ENCODE measurements around the gene OFD1.

Gene OFD1

DNA sequence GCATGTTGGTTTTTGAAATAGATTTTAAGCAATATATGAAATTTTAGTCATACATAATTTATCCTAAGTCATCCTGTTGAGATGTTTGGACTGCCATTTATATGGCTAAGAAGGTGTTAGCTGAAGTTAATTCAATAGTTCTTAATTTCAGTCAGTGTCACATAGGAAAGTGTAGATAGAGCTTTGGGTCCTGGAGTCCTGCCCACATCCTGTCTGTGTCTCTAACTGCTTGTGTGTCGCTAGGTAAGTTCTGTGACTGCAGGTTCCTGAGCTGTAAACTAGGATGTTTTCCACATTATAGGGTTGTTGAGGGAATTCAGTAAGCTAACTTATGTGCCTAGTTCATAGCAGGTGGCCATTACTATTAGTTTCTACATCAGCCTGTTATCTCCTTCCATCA, 20.7 kb downstream of the OFD1 start:
- DNase-seq (ENCODE audit: low read depth), result no peak

DNA sequence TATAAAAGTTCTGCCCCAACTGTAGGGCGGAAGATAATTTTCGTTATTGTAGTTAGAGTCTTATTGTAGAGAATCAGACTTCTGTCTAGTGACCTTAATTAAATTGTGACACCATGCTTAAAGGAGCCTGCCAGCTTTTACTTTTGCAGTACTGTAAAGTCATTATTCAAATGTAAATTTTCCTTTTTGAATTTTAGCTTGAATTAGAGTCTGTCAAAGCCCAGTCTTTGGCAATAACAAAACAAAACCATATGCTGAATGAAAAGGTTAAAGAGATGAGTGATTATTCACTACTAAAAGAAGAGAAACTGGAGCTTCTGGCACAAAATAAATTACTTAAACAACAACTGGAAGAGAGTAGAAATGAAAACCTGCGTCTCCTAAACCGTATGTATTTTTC, 21.8 kb downstream of the OFD1 start:
- no peak for DNase-seq (ENCODE audit: low read depth)

DNA sequence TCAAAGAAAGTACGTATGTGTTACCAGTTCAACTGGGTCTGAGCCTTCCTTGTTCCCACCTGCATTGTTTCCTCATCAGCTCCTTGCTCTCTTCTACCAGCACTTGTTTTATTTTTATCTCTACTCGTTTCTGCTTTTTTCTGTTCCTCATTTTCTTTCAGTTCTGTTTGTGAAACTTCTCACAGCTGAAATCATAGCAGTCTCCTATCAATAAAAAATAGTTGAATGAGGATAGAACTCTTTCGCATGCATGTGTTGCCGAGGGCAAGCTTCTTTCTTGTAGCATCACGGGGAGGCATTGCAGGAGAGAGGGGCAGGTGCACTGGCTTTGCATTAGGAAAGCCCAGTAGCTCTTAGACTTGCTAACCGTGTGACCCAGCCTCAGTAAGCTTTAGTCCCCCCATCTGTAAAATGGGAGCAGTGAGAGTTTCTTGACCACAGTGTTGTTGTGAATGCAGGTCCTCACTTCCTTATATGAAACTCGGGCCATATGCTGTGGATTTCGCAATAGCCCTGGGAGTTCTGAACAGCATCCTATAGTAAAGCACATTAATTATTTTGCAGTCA, 24.7 kb downstream of the OFD1 start:
- DNase-seq (ENCODE audit: low read depth), result no peak

DNA sequence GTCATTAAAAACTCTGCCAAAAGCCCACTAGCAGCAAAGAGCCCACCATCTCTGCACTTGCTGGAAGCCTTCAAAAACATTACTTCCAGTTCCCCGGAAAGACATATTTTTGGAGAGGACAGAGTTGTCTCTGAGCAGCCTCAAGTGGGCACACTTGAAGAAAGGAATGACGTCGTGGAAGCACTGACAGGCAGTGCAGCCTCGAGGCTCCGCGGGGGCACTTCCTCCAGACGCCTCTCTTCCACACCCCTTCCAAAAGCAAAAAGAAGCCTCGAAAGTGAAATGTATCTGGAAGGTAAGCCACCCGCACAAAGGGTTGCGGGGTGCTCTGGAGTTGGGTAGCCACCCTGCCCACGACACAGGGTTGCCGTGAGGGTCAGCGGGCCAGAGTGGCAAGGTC, 25.9 kb downstream of the OFD1 start:
- DNase-seq (ENCODE audit: low read depth), result no peak

DNA sequence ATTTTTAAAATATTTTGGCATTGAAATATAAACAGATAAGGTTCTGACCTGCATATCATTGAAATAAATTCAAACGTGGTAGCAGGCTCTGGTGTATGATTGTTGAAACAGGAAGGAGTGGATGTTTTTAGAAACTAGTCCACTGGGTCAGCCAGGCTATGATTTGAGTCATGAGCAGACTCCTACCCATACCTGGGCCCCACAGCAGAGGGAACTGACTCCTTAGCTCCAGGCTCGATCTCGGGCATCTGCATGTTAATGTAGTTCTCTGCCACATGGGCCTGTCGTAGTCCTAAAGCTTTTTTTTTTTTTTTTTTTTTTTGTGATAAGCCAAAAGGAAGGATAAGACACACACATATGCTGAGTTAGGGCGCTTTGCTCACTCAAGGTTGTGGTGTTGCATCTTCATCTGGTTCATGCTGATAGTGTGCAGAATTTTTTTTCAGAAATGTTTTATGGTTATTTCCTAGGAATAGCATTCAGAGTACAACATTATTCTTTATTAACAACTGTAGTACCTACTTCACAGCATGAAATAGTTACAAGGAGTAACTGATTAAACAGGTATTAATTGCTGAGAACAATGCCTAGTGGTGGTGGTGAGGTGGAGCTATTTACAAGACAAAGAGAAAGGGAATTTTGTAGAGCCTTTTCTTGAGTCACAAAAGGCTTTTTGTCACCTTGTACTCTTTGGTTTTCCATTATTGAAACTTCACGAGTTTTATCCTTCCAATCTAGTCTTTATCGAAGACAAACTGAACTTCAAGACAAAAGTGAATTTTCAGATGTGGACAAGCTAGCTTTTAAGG, 27.3 kb downstream of the OFD1 start:
- no peak for DNase-seq (ENCODE audit: low read depth)

DNA sequence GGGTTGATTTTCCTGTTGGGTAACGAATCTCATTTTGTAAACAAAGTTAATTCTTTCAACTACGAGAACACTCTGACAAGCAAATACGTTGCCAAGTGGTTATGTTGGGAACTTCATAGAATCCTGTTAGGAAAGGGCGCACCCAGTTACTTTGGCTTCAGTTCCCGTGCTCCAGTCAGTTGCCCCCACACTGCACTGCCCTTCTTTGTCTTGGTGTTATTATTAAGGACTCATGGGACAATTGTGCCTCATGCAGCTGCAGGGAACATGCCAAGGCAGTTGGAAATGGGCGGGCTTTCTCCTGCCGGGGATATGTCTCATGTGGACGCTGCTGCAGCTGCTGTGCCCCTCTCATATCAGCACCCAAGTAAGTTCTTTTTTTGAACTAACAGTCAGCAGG, 28.9 kb downstream of the OFD1 start:
- DNase-seq (ENCODE audit: low read depth), result no peak

DNA sequence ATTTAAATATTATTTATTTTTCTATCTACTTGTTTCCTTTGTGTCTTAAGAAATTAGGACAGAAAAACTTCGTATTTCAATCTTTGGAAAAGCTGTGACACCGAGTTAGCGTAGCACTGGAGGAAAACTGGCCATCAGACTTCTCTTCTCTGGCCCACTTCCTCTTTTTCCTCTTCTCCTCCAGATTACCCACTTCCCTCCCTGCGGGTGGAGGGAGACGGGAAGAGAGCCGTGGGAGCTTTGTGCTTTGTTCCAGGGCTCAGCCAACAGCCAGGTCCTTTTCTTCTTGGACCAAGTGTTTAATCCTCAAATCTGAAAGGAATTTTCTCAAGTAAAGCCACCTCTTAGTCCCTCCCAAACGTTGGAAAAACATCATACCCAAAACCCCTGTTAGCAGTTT, 29.7 kb downstream of the OFD1 start:
- no peak for DNase-seq (ENCODE audit: low read depth)

DNA sequence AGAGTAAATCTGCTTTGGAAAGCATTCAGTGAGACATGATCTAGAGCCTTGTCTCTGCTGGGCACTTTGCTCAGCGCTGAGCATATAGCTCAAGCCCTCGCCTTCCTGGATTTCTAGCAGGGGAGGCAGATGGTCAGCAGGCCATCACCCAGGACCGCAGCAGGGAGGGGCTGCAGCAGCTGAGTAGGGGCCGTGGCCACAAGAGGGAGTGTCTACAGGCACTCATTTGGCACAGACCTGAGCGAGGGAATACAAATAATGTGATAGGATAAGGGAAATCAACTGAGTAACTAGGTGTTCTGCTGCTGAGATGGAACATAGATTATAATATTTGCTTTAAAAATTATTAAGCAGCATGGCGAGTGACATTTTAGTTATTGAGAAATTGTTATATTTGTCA, 30.2 kb downstream of the OFD1 start:
- DNase-seq (ENCODE audit: low read depth), result no peak

DNA sequence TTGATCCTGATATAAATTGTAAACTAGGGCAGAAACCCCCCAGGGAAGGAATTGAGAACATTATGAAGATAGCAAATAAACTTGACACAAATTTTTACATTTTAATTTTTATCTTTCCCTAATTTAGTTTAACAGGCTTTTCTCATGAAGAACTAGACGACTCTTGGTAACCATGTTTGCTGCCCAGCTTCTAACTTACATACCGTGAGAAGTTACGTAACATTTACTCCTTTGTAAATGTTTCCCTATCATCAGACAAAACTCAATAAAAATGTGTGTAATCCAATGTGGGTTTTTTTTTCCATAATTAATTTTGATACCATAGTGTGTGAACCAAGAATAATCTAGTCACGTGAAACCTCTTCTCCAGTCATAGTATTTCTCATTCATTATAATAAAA, 34.4 kb downstream of the OFD1 start:
- no peak for DNase-seq (ENCODE audit: low read depth)

DNA sequence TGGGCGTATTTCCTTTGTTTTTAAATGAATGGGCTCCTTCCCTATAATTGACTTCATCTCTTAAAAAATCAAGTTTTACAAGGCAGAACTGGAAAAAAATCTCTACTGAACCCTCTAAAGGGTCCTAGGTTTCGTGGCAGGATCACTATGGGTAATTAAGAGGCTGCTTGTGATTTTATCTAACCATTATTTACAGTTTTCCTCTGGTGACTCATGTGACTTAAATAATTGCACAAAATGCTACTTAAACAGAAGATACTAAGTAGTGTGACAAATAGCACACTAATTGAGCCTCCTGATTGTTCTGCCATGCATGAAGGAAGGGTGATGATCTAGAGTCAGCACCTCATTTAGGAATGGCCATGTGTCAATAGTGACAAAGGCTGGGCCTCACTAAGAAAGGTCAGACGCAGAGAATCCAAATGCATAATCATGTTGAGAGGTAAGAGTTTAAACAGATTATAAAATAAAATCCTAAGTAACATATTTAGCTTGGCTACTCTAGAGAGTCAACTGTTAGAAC, 35.5 kb downstream of the OFD1 start:
- no peak for DNase-seq (ENCODE audit: low read depth)

DNA sequence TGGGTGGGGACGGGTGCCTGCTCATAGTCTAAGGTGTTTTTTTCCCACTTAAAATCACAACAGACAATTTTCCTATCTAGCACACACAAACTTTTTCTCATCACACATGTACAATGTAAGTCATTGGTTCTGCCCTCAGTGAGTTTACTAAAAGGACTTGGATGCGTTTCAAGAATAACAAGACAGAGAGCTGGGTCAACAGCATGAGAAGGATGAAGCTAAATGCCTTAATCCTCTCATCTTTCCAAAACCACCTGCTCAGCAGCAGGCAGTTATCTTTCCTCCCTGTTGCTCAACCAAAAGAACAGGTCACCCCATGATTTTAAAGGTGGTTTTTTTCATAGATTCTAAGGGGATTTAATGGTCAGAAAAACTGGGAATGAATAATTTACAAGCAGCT, 40.1 kb downstream of the OFD1 start:
- no peak for DNase-seq (ENCODE audit: low read depth)

DNA sequence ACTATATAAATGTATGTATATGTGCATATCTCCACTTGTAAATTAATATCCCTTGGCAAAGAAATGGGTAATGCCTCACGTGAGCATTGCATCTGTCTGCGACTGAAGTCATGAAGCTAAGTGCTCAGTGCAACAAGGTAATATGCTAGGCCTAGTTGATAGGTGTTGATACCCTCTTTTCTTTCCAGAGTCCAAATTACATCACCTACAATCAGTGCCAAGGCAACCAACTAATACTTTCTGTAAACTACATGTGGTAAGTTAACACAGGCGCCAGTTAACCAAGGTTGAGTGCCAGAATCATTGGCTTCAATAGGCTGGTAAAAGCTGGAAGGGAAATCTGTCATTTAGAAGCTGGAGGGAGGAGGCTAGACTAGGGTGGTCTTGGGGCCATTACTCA, 41.3 kb downstream of the OFD1 start:
- DNase-seq (ENCODE audit: low read depth), result no peak

DNA sequence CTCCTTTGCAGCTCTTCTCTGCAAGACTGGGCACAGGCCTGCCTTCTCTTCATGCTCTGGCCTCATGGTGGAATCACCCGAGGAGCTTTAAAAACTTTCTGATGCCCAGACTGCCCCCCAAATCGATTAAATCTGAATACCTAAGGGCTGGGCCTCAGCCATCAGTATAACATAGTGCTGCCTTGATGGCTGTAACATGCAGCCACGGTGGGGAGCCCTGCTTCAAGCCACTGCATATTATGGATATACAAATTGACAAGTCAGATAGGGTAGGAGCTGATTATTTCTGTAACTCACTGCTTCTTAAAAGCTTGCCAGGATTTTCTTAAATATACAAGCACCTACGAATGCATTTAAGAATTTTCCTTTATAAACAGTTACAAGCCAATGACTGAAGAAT, 41.8 kb downstream of the OFD1 start:
- no peak for DNase-seq (ENCODE audit: low read depth)

DNA sequence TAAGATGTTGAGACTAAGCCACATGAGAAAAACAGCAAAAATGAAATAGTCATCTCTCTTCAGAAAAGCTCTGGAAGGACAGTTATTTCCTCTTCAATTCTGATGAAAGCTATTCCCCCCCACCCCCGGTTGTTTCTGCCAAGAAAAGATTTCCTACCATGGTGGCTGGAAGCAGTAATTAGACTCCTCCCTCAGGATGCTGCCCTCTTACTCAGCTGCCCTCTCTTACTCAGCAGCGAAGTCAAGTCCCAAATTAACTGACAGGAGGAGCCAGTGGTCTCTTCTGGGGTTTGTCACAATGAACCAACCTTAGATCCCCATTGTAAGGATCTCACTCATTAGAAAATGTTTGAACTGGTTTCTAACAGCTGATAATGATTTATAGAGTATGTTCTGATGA, 44.4 kb downstream of the OFD1 start:
- DNase-seq (ENCODE audit: low read depth), result no peak

DNA sequence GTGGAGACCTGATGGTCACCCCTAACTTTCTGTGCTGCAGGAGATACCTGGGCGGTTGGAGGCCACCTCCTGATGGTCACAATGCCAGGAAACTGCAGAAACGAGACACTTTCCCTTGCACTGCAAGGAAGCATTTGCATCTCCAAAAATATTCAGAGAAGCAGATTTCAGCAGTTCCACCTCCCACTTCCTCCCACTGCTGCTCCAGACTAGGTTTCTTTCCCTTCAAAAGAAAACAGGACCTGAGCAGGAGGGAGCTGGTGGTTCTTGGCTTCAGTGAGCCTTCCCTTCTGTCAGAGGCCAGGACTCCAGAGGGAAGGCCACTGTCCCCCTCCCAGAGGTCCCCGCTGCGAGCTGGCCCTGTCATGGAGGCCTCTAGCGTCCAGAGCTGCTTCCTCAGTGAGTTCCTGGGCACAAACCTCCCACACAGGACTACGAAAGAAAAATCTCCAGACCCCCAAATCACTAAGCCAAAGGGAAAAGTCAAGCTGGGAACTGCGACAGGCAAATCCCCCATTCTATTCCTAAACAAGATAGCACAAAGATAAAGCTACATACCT, 46.4 kb downstream of the OFD1 start:
- no peak for DNase-seq (ENCODE audit: low read depth)

DNA sequence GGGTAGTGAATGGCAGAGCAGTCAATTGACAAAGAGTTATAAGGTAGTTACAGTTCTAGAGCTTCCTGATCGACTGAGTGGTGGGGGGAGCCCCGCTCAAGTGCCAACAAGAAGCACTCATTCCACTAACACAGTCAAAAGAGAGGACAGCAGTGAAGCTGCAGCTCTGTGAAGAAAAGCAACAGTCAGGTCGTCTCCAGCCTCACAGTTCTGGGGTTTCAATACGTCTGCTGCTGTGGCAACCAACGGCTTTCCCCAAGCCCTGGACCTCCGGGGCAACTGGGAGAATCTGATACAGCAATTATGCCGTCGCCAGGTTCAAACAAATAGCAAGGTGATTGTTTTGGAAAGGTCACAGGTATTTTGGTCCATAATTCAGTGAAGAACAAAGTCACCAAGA, 51.5 kb downstream of the OFD1 start:
- no peak for DNase-seq (ENCODE audit: low read depth)

DNA sequence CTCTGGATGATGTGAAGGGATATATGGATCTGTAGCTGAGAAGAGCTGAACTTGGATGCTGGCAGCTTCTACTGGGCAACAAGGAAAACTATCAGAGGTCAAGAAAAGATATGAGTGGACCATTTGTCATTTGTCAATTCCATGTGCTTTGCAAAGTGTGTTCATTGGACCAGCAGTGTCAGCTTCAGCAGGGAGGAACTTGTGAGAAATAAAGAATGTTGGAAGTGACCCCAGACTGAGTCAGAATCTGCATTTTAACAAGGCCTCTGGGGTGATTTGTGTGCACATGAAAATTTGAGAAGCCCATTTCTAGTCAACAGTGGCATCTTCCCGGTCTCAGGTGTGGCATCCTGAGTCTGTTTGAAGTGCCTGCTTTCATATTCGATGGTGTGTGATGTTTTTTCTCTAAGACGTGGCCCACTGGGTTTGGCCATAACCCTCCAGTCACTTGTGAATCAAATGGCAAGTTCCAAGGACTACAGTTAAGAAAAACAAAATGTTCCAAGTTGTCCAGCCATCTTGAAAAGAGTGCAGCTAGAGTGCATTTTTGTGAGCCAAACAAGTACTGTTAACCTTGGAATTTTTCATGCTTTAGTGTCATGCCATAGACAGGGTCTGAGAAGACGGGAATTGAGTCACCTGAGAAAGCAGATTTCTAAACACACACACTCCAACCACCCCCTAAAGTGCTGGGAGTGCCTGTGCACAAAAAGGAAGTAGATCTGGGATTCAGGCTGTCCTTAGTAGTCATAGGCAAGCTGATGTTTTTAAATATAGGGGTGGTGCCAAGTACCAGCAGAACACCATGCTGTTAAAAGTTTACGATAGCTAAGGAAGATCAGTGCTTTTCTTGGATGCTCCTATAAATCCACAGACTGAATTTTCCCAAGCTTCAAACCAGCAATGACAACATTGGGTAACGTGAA, 55.9 kb downstream of the OFD1 start:
- DNase-seq (ENCODE audit: low read depth), result no peak

DNA sequence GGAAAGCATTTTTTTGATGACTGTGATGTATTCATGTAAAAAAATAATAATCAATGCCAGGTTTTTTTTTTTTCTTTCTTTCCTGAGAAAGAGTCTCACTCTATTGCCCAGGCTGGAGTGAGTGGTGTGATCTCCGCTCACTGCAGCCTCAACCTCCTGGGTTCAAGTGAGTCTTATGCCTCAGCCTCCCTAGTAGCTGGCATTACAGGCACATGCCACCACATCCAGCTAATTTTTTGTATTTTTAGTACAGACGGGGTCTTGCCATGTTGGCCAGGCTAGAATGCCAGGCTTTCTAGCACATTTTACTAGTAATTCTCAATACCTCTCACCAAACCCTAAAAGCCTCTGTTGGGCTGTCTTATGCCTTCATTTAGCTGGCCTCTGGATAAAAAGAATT, 56.6 kb downstream of the OFD1 start:
- no peak for DNase-seq (ENCODE audit: low read depth)

DNA sequence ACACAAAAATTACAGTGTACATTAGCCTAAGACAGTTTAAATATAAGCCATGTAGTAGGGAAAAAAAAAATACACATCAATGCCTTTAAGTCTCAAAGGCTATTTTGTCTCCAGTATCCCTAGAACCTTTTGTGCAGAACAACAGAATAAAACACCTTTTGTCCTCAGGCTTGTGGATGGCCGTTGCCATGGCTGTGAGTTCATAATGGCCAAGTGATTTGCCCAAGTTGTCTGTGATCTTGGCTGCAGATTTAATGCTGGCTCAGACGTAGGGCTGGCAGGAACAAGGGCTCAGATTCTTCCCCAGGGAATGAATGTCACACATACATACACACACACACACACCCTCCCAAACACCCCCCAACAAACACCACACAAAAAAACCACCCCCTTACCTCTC, 57.0 kb downstream of the OFD1 start:
- DNase-seq (ENCODE audit: low read depth), result no peak

DNA sequence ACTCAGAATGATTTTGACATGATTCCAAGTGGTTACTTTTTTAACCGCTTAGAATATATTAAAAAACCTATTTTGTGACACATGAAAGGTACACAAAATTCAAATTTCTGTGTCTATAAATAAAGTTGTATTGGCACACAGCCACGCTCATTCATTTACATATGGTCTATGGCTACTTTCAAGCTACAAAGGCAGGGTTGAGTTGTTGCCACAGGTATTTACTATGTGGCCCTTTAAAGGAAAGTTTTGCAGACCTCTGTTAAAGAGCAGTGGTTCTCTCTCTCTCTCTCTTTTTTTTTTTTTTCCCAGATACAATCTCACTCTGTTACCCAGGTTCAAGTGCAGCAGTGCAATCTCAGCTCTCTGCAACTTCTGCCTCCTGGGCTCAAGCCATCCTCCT, 59.3 kb downstream of the OFD1 start:
- DNase-seq (ENCODE audit: low read depth), result no peak

DNA sequence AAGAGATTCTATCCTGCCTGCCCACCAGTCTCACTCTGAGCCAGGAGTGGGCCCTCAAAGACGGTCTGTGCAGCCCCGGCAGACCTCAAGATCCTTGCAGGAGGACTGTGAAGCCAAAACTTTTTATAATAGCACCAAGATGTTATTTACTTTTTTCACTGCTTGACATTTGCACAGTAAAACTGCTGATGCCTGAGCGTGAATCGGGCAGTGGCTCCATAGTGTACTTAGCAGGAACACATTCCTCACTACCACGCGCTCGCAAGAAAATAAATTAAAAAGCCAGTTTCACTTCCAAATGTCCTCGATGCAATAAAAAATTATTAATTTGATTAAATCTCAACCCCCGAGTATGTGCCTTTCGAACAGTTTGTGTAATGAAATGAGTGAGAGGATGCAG, 59.9 kb downstream of the OFD1 start:
- no peak for DNase-seq (ENCODE audit: low read depth)

DNA sequence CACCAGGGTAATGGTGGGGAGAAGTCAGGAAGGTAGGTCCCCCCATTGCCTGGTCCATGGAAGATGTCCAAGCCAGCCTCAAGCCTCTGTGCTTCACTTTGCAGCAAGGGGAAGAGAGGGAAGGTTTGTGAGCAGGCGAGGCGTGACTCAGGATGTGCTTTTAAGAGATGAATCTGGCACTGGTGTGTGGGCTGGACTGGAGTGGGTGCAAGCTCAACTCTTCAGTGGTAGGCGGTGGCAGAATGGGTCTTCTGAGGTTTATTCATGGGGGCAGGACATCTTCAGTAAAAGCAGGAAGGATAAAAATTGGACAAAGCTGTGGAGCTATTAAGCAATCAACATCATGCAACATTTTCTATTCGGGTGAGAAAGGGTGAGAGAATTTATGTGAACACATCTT, 63.0 kb downstream of the OFD1 start:
- no peak for DNase-seq (ENCODE audit: low read depth)

DNA sequence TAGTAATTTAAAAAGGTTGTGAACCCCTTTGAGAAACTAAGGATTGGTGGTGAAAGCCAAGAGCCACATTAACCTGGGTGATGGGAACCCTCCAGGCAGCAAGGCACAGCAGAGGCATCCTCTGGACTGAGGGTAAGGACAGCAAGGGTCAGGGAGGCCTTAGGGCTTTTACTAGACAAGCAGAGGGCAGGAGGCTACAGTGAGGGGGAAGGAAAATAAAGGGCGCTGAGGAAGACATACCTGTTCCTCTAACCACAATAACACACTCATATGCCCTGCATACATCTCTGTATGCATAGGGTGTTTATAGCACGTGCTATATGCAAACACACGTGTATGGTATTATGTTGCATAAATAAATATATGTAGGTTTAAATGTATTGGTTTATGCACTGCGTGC, 63.6 kb downstream of the OFD1 start:
- DNase-seq (ENCODE audit: low read depth), result no peak
